ENCODE measurements around the gene LRATD1. TPM values are rescaled to one million over a fixed set of nuclear protein-coding genes. Genes with fewer than 3 reads are reported as not detected.
"Not testable (repeated sequence)": the region's sequence is repeated elsewhere in the genome, so short reads cannot be mapped to it uniquely, and the experiment has no call there.

The LRATD1 gene, protein sequence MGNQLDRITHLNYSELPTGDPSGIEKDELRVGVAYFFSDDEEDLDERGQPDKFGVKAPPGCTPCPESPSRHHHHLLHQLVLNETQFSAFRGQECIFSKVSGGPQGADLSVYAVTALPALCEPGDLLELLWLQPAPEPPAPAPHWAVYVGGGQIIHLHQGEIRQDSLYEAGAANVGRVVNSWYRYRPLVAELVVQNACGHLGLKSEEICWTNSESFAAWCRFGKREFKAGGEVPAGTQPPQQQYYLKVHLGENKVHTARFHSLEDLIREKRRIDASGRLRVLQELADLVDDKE
- total RNA-seq (2014; rRNA removed; shearing (Covaris generic)), result 14.9 and 18.5 TPM in 2 replicates

DNA sequence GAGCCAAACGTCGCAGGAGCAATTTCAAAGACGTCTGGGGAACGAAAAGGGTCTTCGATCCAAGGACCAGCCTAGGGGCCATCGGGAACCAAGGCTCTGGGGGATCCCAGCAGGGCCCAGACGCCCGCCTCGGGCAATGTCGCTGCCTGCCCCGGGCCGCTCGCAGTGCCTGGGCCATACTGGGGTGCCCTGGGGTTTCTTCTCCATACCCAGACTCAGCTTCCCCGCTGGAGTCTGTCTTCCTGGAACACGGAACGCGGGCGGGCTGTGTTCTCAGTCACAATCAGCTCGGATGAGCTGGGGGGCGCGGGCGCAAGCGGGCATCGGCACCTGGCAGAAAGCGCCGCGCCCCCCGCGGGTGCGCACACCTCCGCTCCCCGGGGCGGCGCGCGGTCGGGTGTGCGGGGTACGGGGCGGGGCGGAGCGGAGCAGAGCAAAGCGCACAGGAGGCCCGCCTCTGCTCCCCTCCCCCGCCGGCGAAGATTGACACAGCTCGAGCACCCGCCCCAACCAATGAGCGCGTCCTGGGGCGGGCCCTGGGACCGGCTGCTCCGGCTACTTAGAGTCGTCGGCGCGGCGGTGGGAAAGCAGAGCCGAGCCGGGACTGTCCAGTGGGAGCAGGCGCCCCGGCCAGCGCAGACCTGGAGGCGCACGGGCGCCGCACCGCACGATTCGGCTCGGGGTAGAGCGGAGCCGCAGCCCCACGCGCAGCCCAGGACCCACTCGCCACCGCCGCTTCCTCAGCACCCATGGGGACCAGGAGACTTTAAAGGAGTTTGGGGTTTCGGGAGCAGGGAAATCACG lies at the start of gene LRATD1:
Gene LRATD1, plus strand, starts transcription at position 585 of the 804 bp plus-strand sequence. CDS start 1,263 bp downstream, outside the sequence.
- DNase-seq (ENCODE audit: low spot score), result peak; percentile 53

DNA sequence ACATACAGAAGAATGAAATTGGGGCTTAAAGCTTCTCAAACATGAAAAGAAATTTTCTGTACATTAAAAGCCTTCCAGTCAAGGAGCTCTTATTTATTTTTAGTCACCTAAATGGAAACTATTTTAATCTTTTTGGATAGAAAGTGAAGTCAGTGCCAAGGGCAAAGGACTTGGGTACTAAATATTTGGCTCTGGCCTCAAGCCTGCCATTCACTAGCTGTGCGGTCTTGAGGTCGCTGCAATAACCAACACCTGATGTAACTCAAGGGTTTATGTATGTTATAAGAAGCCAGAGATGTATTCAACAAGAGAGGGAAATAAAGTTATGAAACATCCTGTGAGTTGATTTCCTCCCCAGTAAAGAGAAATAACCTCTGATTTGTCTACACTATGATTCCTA lies 49.5 kb upstream of the LRATD1 start:
- DNase-seq (ENCODE audit: low spot score), result no peak

DNA sequence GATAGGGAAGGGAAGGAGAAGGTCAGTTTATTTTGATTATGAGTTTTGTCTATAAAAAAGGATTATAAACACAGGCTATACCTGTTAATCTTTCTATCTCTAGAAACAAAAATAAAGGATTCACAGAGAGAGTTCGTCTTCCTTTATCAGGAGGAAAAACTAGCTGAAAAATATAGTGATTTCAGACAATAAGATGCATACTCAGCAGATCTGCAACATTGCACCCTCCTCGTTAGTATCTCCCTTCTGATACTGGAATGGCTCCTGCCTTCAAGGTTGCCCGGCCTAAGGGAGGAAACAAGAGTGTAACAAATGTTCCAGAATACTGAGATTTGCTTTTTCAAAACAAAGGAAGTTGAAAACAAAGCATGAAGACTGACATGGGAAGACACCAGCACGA lies 48.7 kb upstream of the LRATD1 start:
- no peak for DNase-seq (ENCODE audit: low spot score)

- peak; percentile 3 for DNase-seq (ENCODE audit: low spot score)
These were observed 45.4 kb upstream of the LRATD1 start for GRCh38 chr2:14587119-14587518.

DNA sequence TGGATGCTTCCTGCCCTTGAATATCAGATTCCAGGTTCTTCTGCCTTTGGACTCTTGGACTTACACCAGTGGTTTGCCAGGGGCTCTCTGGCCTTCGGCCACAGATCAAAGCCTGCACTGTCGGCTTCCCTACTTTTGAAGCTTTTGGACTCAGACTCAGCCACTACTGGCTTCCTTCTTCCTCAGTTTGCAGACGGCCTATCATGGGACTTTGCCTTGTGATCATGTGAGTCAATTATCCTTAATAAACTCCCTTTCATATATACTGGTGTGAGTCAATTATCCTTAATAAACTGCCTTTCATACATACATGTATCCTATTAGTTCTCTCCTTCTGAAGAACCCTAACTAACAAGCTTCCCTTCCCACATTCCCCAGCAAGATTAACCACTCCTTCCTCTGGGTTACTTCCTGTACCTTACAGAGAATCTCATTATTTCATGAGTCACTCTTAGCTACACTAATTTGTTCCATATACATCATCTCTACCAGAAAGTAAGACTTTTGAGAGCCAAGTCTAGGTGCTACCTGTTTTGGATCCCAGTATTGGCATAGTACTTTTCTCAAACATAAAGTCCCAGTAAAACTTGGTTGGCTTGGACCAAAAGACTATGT lies 31.3 kb upstream of the LRATD1 start:
- DNase-seq (ENCODE audit: low spot score), result peak; percentile 15

GRCh38 chr2:14602309-14602708 lies 30.2 kb upstream of the LRATD1 start:
- no peak for DNase-seq (ENCODE audit: low spot score)

GRCh38 chr2:14603676-14604075 lies 28.8 kb upstream of the LRATD1 start:
- DNase-seq (ENCODE audit: low spot score), result no peak

DNA sequence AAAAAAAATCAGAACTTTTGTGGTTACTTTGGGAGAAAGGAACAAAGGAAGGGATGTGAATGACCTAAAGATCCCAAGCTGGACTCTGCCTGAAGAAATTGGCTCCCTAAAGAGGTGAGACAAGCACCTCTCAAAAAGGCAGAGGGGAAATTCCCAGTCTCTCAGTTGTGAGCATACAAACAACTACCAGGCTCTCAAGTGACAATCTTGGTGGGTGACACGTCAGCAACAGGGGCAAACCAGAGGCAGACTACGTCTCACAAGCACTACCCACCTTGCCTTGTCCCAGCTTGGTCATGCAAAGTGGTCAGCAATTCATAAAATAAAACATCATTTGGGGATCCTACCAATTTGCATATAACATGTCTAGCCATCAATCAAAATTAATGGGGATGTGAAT lies 24.3 kb upstream of the LRATD1 start:
- no peak for DNase-seq (ENCODE audit: low spot score)

GRCh38 chr2:14614017-14614416 lies 18.5 kb upstream of the LRATD1 start:
- no peak for DNase-seq (ENCODE audit: low spot score)

DNA sequence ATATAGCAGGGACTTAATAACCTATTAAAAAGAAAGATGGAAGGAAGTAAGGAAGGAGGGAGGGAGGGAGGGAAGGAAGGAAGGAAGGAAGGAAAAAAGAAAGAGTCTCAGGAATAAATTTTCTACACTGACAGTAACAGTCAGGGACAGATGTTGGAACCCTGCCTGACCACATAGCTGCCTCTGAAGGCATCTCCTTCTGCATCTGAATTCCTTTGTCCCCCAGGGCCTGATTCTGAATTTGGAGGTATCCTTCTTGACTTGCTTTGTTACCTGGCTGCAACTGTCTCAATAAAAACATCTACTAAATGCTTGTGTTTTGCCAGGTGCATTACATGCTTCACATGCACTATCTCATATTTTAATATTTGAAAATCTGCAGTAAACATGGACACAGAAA lies 17.4 kb upstream of the LRATD1 start:
- DNase-seq (ENCODE audit: low spot score), result no peak

GRCh38 chr2:14615760-14616159 lies 16.8 kb upstream of the LRATD1 start:
- DNase-seq (ENCODE audit: low spot score), result no peak

DNA sequence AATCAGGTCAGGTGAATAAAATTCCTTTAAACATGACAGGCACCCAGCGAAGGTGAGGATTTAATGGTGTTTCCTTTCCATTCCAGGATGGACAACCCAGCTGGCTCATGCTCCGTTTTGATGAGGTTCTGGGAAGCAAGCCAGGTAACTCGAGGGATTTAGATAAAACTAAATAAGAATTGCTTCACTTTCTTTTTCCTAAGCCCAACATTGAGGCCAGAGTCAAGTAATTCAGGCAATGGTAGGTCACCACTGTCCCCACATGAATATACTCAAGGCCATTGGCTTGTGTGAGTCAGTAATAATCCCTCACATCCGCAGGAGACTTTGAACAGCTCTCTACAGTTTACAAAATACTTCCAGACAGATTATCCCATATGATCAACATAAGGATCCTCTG lies 16.2 kb upstream of the LRATD1 start:
- DNase-seq (ENCODE audit: low spot score), result peak; percentile 72

DNA sequence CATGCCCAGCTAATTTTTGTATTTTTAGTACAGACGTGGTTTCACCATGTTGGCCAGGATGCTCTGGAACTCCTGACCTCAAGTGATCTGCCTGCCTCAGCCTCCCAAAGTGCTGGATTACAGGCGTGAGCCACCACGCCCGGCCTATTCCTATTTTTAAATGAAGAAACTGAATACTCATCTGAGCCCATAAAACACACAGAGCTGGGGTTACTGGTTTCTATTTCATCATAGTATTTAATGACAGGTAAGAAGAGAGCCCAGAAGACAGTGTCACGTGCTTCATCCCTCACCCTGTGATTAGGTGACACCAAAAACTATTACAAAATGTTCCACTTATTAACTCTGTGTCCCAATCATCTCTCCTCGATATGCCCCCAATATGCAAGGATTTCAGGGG lies 15.6 kb upstream of the LRATD1 start:
- no peak for DNase-seq (ENCODE audit: low spot score)

DNA sequence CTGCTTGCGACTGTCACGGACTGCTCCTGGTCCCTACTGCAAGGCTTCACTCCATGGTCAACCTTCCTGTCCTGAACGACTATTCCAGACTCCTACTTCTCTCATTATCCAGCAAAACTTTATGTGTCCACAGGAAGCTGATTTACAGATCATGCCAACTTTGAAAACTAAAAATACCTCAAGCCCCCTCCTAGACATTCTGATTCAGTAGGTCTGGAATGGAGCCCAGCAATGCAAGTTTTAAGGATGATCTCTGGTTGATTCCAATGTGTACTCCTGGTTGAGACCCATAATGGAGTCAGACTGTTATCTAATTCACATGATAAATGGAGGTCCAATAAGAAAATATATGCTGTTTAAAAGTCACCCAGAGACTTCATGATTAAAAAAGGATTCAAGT lies 13.1 kb upstream of the LRATD1 start:
- DNase-seq (ENCODE audit: low spot score), result no peak

- no peak for DNase-seq (ENCODE audit: low spot score)
These were observed 11.4 kb upstream of the LRATD1 start for GRCh38 chr2:14621114-14621513.

DNA sequence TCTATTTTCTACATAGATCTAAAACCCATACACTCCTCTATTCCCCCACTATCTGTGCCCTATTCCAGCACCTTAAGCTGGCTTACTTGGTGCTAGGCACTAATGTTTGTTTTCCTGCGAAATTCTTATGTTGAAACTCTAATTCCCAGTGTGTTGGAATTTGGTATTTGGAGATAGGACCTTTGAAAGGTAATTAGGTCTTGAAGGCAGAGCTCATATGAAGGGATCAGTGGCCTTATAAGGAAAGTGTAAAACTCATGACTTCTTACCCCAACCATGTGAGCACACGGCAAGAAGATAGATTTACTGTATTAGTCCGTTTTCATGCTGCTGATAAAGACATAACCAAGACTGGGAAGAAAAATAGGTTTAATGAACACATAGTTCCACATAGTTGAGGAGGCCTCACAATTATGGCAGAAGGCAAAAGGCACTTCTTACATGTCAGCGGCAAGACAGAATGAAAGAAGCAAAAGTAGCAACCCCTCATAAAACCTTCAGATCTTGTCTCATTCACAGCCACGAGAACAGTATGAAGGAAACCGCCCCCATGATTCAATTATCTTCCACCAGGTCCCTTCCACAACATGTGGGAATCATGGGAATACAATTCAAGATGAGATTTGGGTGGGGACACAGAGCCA lies 10.5 kb upstream of the LRATD1 start:
- DNase-seq (ENCODE audit: low spot score), result no peak

GRCh38 chr2:14622550-14622939 lies 10.0 kb upstream of the LRATD1 start:
- DNase-seq (ENCODE audit: low spot score), result not testable (repeated sequence)

DNA sequence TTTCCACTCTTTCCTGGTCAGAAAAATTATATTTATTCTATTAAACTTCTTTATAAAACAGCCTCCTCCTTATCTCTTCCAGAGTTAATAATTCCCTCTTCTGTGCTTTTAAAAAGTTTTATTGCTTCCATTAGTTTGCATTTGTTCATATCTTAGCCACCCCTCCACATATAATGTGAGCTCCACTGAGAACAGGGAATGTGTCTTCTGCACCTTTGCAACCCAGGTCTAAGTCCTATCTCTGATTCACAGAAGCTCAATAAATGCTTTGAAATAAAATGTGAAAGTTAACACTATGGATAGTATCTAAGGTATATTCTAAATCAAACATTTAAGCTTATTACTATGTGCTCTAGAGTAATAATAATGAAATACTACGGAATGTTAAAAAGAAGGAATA lies 9.3 kb upstream of the LRATD1 start:
- no peak for DNase-seq (ENCODE audit: low spot score)

DNA sequence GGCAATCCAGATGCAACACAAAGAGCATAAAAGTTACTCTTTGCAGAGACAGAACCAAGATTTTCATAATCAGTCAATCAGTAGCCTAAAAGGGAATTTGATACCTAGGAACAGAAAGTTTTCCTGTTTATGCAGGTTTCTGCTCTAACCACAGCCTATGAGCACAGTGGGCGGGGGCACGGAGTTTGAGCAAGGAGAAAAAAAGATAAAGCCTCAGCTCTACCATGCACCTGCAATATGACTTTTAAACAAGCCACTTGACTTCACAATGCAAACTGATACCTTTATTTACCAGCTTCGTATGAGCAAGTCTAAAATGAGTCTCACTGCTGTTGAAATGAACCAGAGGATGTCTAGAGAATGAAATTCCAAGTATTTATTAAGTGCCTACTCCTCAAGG lies 5.6 kb upstream of the LRATD1 start:
- DNase-seq (ENCODE audit: low spot score), result no peak

DNA sequence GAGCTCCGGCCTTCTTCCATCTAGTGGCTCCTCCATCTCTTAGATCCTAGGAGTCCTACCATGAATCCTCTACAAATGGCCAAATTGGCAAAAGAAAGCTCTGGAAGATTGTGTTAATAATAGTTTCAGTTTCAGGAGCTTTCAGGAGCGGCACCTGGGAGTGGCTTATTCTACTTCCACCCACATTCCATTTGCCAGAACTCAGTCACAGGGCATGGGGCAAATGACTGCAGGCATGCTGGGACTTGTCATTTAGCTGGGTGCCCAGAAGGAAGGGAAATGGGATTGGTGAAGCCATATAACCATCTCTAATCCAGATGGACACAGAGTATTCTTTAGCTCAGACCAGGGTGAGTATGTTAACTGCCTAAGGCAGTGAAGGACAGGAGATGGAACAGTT lies 3.6 kb upstream of the LRATD1 start:
- DNase-seq (ENCODE audit: low spot score), result peak; percentile 23

DNA sequence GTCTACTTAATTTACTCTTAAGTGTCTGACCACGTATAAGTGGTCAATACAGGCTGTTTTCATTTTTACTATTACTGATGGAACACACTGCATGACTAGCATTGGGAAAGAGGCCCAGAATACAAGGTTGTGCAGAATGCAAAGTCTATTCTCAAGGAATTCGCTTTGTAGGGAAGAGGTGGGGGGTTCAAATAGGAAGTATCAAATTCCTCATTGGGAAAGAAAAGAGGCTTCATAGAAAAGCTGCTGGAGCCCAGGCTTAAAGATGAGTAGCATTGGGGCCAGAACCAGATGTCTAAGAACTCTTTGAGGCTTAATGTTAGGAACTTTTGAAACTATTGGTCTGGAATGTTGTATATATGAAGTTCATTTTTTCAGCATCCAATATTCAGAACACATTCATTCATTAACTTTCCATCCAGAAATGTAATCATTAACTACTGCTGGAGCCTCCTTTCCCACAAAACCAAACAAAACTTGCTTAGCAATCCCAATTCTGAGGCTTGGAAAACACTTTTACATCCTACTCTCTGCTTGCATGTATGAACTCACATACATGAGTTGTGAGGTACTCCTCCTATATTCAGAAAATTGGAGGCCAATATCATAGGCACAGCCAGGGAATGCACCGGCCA lies 994 bp upstream of the LRATD1 start:
- no peak for DNase-seq (ENCODE audit: low spot score)

GRCh38 chr2:14633061-14633460 lies 544 bp downstream of the LRATD1 start:
- no peak for DNase-seq (ENCODE audit: low spot score)

All from H4 (cell line).